Measurements from ENCODE around the gene AGAP6.
"Not testable (repeated sequence)": the region's sequence is repeated elsewhere in the genome, so short reads cannot be mapped to it uniquely, and the experiment has no call there.

Gene AGAP6

GRCh38 chr10:50025627-50026026 lies 37.4 kb downstream of the AGAP6 start:
- DNase-seq, result no peak

DNA sequence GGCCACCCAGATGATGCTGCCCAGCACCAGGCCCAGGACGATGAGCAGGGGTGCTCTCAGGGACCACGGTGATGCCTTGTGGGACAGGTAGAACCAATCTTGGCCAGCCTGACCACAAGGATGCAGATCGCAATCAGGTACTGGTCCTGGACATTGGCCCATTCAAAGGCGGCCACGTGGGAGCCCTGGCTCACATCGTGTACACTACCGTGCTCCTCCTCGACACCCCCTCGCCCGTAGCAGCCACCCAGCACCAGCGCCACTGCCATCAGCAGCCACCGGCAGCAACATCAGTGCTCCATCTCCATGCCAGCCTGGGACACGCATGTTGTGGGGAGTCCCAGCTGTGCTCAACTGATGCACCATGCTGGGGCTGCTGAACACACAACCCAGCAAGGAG lies 39.0 kb downstream of the AGAP6 start:
- no peak for DNase-seq

GRCh38 chr10:50033481-50033880 lies 45.3 kb downstream of the AGAP6 start:
- DNase-seq, result no peak

GRCh38 chr10:50035337-50035736 lies 47.1 kb downstream of the AGAP6 start:
- not testable (repeated sequence) for DNase-seq

DNA sequence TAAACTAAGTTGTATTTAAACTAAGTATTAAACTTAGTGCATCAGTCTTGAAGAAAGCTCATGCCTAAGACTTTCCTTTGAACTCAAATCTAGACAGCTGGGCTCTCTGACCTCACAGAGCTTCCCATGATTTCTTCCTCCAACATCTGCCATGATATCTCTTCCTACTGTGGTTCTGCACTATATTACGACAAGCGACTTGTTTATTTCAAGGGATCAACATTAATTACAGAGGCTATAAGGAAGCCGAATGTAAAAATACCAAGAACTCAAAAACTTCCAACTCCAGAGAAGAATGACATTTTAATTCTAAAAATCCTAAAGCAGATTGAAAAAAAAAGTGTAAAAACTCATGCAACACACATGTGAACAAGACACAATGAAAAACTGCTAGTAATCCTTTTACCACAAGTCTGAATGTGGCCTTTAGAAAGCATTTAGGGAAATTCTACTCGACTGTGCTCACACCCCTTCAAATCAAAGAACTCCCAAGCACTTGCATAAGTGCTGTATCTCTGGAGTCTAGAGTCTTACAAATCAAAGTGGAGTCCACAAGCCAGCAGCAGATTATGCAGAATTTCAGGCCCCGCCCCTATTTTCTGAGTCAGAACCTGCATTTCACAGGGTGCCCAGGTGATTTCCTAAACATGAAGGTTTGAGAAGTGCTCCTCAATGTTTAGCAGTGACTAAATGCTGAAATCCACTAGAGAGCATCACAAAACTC lies 56.9 kb downstream of the AGAP6 start:
- DNase-seq, result no peak

DNA sequence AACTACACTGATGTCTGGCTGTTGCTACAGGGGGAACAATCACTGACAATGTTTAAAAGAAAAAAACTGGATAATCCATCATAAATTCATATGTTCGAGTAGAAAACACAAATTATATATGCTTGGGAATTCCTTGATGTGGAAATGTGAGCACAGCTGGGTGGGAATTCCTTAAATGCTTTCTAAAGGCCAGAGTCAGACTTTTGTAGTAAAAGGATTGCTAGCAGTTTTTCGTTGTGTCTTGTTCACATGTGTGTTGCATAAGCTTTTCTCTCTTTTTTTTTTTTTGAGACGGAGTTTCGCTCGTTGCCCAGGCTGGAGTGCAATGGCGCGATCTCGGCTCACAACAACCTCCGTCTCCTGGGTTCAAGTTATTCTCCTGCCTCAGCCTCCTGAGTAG lies 58.3 kb downstream of the AGAP6 start:
- not testable (repeated sequence) for DNase-seq

GRCh38 chr10:50047594-50047993 lies 59.4 kb downstream of the AGAP6 start:
- not testable (repeated sequence) for DNase-seq

DNA sequence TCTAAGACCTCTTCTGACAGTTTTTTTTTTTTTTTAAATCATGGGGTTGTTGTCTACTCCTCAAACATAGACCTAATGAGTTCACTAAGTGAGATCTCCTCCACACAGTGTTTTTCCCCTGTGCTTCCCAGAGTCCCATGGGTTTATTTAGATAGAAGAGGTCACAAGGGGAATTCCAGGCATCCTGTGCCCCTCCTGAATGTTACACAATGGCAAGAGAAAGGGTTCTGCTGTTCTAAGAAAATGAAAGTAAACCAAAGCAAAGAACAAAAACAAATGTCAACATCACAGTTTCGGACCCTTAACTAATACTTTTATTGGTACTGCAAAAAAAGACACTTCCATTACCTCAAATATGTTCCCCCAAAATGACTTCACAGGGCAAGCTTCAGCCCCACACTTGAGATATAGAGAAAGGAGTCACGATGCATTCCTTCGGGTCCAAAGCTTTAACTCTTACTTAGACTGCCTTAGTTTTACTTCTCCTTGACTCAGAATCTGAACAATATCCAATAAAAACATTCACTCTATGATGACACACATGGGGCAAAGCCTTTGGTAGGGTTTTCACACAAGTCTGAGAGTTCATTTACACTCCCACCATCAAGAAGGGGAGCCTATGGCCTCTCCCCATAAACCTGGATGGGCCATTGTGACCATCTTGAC lies 63.9 kb downstream of the AGAP6 start:
- DNase-seq, result not testable (repeated sequence)

DNA sequence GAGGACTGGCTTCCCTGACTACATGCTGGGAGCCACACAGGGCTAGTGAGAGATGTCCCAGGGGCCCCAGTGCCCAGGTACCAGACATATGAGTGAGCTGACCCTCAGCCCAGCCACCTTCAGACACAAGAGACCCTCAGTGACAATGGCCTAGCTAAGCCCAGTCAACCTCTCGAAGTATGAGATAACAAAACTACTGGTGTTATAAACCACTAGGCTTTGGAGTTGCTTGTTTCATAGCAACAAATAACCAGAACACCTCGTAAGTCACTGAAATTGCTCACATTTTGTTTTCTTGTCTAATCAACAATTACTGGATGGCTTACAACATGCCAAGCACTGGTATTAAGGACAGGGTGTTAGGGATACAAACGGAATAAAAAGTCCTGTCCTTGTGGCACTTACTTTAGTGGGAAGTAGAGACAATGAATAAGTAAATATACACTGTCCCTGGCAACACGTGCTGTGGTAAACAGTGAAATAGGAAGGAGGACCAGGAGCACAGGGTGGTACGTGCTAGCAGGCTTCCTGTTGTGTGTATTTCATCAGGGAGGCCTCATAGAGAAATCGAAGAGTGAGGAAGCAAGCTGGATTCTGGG lies 64.7 kb downstream of the AGAP6 start:
- not testable (repeated sequence) for DNase-seq

DNA sequence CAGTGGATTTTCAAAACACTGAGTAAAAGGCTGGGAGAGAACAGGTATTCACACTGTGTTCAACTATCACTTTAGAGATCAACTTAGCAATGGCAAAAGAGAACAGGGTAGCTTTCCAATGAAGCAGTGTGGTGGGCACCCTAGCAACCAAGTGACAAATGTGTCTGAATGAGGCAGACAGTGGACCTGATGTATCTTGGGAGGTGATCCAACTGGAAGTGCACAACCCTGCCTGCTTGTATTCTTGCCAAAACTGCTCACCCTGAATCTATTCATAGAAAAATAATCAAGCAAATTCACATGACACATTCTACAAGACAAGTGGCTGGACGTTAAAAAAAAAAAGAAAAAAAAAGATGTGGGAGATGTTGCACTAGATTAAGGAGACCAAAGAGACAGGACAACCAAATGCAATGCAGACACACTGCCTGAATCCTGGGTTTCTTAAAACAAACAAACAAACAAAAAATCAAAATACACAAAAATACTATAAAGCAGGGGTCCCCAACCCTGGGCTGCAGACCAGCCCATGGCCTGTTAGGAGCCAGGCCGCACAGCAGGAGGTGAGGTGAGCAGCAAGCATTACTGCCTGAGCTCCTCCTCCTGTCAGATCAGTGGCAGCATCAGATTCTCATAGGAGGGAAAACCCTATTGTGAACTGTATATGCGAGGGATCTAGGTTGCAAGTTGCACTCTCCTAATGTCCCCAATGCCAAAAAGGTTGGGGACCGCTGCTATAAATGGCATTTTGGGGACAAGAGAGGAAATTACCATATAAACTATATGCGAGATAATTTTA lies 67.5 kb downstream of the AGAP6 start:
- not testable (repeated sequence) for DNase-seq

DNA sequence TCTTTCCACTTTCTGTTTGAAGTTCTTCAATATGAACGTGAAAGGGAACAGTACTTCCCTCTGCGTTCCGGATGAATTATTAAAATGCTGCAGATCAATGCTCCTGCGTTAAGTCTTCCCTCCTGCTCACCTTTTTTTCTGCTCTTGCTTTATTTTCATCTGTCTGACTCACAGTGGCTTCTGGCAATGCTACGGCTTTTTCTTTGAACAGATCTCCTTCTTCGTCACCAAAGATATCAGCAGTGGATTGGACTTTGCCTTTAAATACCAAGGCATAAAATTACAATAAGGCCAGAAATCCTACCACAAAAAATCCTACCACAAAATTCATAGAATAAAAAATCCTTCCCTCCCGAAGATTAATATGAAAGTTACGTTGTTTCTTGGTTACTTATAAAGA lies 68.4 kb downstream of the AGAP6 start:
- DNase-seq, result not testable (repeated sequence)

- DNase-seq, result not testable (repeated sequence)
These were observed 70.5 kb downstream of the AGAP6 start for GRCh38 chr10:50058727-50059126.

GRCh38 chr10:50059946-50060345 lies 71.7 kb downstream of the AGAP6 start:
- DNase-seq, result not testable (repeated sequence)
